CD4-positive, alpha-beta T cell treated with Interleukin-1 beta for 1 hour (primary cell): ENCODE measurements around the gene CALR.

Source experiments
- DNase-seq, 2 donors: peaks; one replicate each; pipeline ENCODE4 v3.0.0-alpha.2; 2020 to 2022

The CALR gene

DNA sequence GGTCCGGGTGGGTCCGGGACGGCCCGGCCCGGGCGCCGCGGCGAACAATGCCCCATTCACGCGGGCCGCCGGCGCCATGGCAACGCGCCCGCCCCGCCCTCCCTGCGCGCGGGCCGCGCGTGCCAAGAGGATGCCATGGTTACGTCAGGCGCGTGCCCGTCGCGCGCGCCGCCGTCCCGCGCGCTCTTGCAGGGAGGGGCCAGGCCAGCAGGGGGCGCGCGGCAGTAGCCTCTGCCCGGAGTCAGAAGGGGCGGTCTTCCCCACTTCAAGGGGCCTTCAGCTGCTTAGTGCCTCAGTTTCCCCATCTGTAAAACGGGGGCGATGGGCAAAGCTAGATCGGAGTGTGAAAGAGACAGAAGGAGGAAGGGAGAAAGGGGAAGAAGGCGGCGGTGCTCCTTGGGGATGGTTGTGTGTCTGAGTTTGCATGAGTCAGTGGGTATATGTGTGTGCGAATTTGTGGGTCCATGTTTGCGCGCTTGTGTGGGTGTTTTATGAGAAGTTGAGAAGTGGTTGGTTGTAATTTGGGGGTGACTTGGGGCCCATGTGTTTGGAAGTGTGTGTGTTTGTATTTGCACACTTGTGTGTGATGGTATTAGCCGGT is 45.2 kb downstream of the CALR start:
- DNase-seq = peak; percentile 85 to 87

GRCh38 chr19:12984143-12984627 is 45.8 kb downstream of the CALR start:
- peak; percentile 12 to 13 for DNase-seq

DNA sequence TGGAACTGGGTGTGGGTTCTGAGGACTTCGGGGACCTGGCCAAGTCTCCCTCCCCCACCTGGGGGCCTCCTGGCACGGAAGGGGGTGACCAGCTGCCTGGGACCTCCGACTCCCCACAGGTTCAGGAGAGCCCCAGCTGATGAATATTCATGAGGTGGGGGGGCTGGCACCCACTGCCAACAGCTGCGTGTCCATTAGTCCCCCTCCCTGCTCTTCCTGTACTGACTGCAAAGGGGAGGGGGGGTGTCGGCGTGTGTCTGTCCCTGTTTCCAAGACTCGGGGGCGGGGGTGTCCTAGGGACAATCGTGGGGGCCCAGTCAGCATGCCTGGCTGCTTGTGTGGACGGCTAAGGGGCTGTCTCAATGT is 46.3 kb downstream of the CALR start:
- DNase-seq = no peak

- DNase-seq = peak; percentile 25 to 59
Measured at GRCh38 chr19:12985049-12985776, 46.8 kb downstream of the CALR start.

- no peak for DNase-seq
Measured at GRCh38 chr19:12986726-12987125, 48.3 kb downstream of the CALR start.

DNA sequence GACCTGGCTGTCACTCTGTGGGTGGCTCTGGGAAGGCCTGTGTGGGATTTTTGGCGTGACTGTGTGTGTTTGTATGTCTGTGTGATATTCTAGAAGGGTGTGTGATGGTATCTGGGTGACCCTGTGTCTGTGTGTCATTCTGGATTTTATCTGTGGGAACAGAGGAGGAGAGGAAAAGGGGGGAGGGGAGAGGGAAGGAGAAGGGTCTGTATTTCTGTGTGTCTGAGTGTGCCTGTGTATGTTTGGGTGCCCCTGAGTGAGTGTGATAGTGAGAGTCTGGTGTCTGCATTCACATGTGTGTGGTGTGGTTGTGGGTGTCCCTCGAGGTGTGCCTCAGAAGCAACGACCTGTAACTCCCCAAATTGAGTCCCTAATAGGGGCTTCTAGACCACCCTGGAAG is 48.8 kb downstream of the CALR start:
- DNase-seq = no peak

DNA sequence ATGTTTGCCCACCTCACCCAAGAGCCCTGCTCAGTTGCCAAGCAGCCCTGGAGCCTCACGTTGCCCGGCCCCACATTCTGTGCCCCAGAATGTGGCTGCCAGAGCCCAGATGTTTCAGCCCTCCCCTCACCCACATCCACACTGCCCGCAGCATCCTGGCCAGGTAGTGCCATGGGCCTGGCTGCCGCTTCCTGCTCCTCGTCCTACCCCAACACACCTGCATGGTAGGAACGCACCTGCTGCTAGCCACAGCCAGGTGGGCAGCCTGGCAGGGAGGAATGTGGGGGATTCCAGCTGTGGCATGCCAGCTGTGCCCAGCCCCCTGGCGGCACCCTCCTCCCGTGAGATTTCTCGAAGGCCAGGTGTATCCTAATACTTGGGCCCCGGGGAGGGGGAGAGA is 49.4 kb downstream of the CALR start:
- no peak for DNase-seq

DNA sequence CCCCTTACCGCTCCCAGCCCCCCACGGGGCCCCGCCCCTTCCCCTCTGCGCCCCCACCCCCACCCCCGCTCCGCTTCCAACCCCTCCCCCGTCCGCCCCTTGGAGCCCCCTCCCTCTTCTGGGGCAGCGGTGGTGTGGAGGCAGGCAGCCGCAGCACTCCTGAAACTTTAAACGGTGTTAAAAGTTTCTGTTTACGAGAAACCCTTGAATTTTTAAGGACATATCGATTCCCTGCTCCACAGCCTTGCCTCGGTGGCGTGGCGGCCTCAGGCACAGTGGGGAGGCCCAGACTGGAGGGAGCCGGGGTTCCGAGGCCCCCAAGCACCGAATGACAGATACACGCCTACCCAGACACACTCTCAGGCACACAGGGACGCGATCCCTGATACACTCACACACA is 52.0 kb downstream of the CALR start:
- no peak for DNase-seq

DNA sequence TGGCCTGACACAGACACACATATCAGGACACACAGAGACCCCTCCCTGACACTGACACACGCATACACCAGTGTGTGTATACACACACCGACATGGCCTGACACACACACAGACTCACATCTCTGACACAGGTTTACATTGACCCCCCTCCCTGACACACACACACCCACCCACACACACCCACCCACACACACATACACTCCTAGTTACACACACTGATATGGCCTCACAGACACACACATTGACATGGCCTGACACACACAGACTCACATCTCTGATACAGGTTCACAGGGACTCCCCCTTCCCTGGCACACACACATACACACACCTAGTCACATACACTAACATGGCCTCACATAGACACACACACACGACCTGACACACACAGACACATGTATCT is 52.4 kb downstream of the CALR start:
- DNase-seq = no peak

DNA sequence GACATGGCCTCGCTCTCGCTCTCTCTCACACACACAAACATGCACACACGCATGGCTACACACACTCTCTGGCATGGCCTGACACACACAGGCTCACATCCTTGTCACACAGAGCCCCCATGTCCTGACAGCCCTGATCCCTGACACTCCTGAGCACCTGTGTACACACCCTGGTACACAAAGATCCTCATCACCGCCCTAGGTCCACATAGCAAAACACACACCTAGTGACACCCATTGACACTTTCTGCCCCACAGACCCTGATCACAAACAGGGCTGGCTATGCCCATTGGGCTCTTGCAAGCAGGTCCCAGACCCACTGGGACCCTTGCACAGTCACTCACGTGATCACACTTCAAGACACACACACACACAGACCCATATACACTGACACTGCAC is 52.9 kb downstream of the CALR start:
- DNase-seq = no peak

- DNase-seq = no peak
Measured at GRCh38 chr19:12992729-12993128, 54.3 kb downstream of the CALR start.

DNA sequence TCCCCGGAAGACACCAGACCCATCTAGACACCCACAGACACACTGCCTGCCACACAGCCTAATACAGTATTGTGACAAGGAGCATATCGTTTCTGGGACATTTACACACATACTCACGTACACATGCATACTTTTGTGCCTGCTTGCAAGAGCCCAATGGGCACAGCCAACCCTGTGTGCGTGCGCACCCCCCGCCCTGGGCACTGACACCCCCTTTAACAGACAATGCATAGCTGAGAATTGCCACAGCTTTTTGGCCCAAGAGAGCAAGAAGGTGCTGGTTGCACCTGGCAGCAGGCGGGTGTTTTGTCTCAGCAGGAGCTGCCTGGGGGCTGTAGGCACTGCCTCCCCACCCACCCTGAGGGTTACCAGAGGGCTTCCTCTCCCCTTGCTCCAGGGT is 55.2 kb downstream of the CALR start:
- DNase-seq = no peak
